Measurements from ENCODE around the gene APOBEC2.

The APOBEC2 gene

DNA sequence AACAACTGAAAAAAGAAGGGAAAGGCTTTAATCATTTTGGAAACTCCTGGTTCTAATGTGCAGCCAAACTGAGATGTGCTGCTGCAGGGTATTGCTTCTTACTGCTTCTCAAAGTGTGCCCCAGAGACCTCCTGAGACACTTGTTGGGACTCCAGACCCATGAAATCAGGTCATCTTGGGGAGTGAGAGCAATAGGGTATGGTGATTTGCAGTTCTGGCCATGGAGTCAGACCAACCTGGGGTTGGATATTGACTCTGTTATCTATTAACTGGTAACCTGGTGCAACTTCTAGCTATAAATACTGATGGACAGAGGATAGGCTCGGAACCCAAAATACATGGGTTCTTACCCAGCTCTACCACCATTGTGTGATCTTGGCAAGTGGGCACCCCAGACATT is 6.9 kb upstream of the APOBEC2 start:
- no peak for TF ChIP-seq MAX (IDR thresholded peaks at IDR 0.05)
- no peak for TF ChIP-seq EP300 (IDR thresholded peaks at IDR 0.05; ENCODE audit: borderline replicate concordance)
- TF ChIP-seq EGR1 (IDR thresholded peaks at IDR 0.05): no peak
- no peak for TF ChIP-seq TEAD4 (IDR thresholded peaks at IDR 0.05)
- TF ChIP-seq, protein P1, sequence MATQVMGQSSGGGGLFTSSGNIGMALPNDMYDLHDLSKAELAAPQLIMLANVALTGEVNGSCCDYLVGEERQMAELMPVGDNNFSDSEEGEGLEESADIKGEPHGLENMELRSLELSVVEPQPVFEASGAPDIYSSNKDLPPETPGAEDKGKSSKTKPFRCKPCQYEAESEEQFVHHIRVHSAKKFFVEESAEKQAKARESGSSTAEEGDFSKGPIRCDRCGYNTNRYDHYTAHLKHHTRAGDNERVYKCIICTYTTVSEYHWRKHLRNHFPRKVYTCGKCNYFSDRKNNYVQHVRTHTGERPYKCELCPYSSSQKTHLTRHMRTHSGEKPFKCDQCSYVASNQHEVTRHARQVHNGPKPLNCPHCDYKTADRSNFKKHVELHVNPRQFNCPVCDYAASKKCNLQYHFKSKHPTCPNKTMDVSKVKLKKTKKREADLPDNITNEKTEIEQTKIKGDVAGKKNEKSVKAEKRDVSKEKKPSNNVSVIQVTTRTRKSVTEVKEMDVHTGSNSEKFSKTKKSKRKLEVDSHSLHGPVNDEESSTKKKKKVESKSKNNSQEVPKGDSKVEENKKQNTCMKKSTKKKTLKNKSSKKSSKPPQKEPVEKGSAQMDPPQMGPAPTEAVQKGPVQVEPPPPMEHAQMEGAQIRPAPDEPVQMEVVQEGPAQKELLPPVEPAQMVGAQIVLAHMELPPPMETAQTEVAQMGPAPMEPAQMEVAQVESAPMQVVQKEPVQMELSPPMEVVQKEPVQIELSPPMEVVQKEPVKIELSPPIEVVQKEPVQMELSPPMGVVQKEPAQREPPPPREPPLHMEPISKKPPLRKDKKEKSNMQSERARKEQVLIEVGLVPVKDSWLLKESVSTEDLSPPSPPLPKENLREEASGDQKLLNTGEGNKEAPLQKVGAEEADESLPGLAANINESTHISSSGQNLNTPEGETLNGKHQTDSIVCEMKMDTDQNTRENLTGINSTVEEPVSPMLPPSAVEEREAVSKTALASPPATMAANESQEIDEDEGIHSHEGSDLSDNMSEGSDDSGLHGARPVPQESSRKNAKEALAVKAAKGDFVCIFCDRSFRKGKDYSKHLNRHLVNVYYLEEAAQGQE (IDR thresholded peaks at IDR 0.05; ENCODE audit: low read depth): no peak
- no peak for TF ChIP-seq CEBPB (IDR thresholded peaks at IDR 0.05)
- no peak for TF ChIP-seq NFIC (IDR thresholded peaks at IDR 0.05)

DNA sequence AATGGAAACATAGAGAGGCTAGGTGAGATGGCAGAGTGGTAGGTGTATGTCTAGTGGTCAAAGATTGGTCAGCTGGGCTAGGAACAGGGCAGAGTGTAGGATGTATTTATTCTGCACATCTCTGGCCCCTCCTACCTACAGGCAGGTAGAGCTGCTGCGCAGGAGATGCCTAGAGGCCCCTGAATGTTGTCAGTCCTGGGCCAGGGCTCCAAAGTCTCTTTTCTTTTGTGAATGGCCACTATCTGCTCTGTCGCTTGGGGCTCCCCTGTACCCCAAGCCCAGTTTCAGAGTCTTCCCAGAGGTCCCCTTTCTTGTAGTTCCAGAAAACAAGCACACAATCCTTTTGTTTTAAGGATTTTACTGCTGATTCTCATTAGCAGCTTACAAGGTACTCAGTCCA is 5.7 kb upstream of the APOBEC2 start:
- TF ChIP-seq TAF1 (IDR thresholded peaks at IDR 0.05; ENCODE audit: low read depth) (no peak), EGR1 (IDR thresholded peaks at IDR 0.05) (no peak), EP300 (IDR thresholded peaks at IDR 0.05; ENCODE audit: borderline replicate concordance) (no peak), TEAD4 (IDR thresholded peaks at IDR 0.05) (no peak), CREB1 (IDR thresholded peaks at IDR 0.05; ENCODE audit: low read depth) (no peak), FOXM1 (IDR thresholded peaks at IDR 0.05; ENCODE audit: borderline replicate concordance, low read depth) (no peak), RAD21 (IDR thresholded peaks at IDR 0.05; ENCODE audit: low read depth) (no peak), YY1 (IDR thresholded peaks at IDR 0.05; ENCODE audit: low read depth) (no peak), NFIC (IDR thresholded peaks at IDR 0.05) (no peak), CEBPB (IDR thresholded peaks at IDR 0.05) (no peak), MAX (IDR thresholded peaks at IDR 0.05) (no peak), TCF12 (IDR thresholded peaks at IDR 0.05; ENCODE audit: low read depth) (no peak), ZBTB7A (IDR thresholded peaks at IDR 0.05; ENCODE audit: low read depth) (no peak)
- TF ChIP-seq, protein P1 (IDR thresholded peaks at IDR 0.05; ENCODE audit: low read depth): no peak
- TF ChIP-seq, protein P2, sequence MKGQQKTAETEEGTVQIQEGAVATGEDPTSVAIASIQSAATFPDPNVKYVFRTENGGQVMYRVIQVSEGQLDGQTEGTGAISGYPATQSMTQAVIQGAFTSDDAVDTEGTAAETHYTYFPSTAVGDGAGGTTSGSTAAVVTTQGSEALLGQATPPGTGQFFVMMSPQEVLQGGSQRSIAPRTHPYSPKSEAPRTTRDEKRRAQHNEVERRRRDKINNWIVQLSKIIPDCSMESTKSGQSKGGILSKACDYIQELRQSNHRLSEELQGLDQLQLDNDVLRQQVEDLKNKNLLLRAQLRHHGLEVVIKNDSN (IDR thresholded peaks at IDR 0.05): no peak

- TF ChIP-seq TEAD4 (IDR thresholded peaks at IDR 0.05) (no peak), RAD21 (IDR thresholded peaks at IDR 0.05; ENCODE audit: low read depth) (no peak), YY1 (IDR thresholded peaks at IDR 0.05; ENCODE audit: low read depth) (no peak), CEBPB (IDR thresholded peaks at IDR 0.05) (no peak), EP300 (IDR thresholded peaks at IDR 0.05; ENCODE audit: borderline replicate concordance) (no peak), ZBTB7A (IDR thresholded peaks at IDR 0.05; ENCODE audit: low read depth) (no peak), FOXM1 (IDR thresholded peaks at IDR 0.05; ENCODE audit: borderline replicate concordance, low read depth) (no peak), TAF1 (IDR thresholded peaks at IDR 0.05; ENCODE audit: low read depth) (no peak), EGR1 (IDR thresholded peaks at IDR 0.05) (no peak), MAX (IDR thresholded peaks at IDR 0.05) (no peak), TCF12 (IDR thresholded peaks at IDR 0.05; ENCODE audit: low read depth) (no peak), NFIC (IDR thresholded peaks at IDR 0.05) (no peak), CREB1 (IDR thresholded peaks at IDR 0.05; ENCODE audit: low read depth) (no peak)
- TF ChIP-seq, protein P1 (IDR thresholded peaks at IDR 0.05; ENCODE audit: low read depth): no peak
- TF ChIP-seq, protein P2 (IDR thresholded peaks at IDR 0.05): no peak
These were observed 5.0 kb upstream of the APOBEC2 start for GRCh38 chr6:41047745-41048732.

- TF ChIP-seq NFIC (IDR thresholded peaks at IDR 0.05) (no peak), RAD21 (IDR thresholded peaks at IDR 0.05; ENCODE audit: low read depth) (no peak)
- TF ChIP-seq, protein P2 (IDR thresholded peaks at IDR 0.05): no peak
These were observed 3.5 kb upstream of the APOBEC2 start for GRCh38 chr6:41049521-41049920.

All from Ishikawa (cell line).